Measurements from ENCODE around the gene GPC6. TPM values are rescaled to one million over a fixed set of nuclear protein-coding genes. Genes with fewer than 3 reads are reported as not detected.

GPC6 gene
- total RNA-seq, 1 donor from 2014 or later: 5.5 TPM

DNA sequence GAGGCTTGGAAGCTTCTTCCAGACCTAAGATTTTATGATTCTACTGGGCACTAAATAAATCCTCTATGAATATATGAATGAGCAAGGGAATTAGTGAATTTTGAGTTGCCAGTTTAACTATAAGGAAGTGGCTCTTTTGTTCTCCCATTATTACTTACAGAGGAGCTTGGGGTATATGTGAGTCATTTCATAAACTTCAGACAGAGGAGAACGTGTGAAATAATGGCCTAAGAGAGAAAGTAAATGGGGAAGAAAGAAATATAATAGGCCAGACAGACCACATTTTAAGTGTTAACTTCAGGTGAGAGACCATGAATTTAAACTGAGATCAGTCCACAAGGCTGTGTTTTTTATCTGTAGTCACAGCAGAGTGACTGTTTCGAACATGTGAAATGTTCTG is 570.9 kb downstream of the GPC6 start:
- TF ChIP-seq, protein P1, sequence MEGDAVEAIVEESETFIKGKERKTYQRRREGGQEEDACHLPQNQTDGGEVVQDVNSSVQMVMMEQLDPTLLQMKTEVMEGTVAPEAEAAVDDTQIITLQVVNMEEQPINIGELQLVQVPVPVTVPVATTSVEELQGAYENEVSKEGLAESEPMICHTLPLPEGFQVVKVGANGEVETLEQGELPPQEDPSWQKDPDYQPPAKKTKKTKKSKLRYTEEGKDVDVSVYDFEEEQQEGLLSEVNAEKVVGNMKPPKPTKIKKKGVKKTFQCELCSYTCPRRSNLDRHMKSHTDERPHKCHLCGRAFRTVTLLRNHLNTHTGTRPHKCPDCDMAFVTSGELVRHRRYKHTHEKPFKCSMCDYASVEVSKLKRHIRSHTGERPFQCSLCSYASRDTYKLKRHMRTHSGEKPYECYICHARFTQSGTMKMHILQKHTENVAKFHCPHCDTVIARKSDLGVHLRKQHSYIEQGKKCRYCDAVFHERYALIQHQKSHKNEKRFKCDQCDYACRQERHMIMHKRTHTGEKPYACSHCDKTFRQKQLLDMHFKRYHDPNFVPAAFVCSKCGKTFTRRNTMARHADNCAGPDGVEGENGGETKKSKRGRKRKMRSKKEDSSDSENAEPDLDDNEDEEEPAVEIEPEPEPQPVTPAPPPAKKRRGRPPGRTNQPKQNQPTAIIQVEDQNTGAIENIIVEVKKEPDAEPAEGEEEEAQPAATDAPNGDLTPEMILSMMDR (IDR thresholded peaks at IDR 0.05; ENCODE audit: insufficient read depth, low read length, severe bottlenecking): no peak
- H3K36me3 ChIP-seq (ENCODE audit: control insufficient read depth, insufficient read depth, low read length): no peaks in the 10 kb centered on the region
- DNase-seq (ENCODE audit: low read depth) (no peak), FAIRE-seq (no peak)
- no peaks in the 10 kb centered on the region for H3K27me3 ChIP-seq (ENCODE audit: control insufficient read depth, insufficient read depth, low read length)
- no peak overlapping the region for H3K4me3 ChIP-seq (ENCODE audit: low read depth, low read length)

DNA sequence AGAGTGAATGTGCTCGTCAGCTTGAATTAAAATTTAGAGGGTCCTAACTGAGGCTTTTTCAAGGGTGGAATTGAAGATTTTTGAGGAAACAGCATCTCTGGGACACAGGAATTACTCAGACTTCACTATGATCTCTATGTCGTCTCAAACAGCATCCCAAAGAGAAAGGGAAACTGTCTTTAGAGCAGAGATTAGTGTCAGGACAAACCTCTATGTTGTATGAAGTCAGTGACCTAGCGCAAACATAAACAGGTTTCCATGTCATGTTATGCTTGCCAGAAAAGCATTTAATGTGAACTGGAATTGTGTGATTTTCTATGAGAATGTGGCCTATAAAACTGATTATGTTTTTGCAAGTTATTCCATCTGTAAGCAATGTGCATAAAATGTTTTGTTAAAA is 573.7 kb downstream of the GPC6 start:
- Histone ChIP-seq H3K4me3 (ENCODE audit: low read depth, low read length) (no peak overlapping the region), H3K27me3 (ENCODE audit: control insufficient read depth, insufficient read depth, low read length) (no peaks in the 10 kb centered on the region), H3K36me3 (ENCODE audit: control insufficient read depth, insufficient read depth, low read length) (no peaks in the 10 kb centered on the region)
- TF ChIP-seq, protein P1 (IDR thresholded peaks at IDR 0.05; ENCODE audit: insufficient read depth, low read length, severe bottlenecking): no peak
- DNase-seq (ENCODE audit: low read depth) (no peak), FAIRE-seq (no peak)

DNA sequence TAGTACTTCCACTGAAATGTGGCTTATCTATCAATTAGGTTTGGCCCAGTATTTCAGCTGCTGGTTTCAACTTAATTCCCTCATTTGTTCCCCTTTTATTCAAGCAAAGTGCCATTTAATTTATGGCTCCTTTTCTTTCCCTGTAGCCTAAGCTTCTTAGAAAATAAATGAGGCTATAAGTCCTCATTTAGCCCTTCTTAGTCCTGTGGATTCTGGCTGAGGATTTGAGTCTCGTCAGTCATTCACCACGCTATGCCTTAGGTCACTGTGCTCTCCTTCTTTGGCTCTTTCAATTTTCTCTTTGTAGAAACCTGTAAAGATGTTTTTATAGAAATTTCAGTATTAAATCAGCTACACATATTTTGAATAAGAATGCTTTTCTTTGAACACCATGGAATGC is 579.1 kb downstream of the GPC6 start:
- Histone ChIP-seq H3K36me3 (ENCODE audit: control insufficient read depth, insufficient read depth, low read length) (no peaks in the 10 kb centered on the region), H3K4me3 (ENCODE audit: low read depth, low read length) (no peak overlapping the region), H3K27me3 (ENCODE audit: control insufficient read depth, insufficient read depth, low read length) (no peaks in the 10 kb centered on the region)
- DNase-seq (ENCODE audit: low read depth): no peak
- TF ChIP-seq, protein P1 (IDR thresholded peaks at IDR 0.05; ENCODE audit: insufficient read depth, low read length, severe bottlenecking): no peak
- no peak for FAIRE-seq

DNA sequence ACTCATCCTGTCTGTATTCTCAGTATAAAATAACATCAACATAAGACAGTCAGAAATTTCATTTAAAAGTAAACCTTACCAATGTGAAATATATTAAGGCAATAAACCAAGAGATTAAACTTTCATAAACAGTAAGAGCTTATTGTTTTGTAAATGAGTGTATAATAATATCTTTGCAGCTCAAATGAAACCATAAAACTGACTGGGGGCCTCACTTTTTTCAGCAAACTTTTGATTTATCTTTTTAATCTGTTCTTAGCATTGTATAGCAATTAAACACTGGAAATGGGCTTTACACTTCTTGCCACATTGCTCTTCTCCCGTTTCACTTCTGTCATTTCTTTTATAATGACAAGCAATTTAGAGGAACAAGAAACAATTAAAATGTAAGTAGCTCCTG is 580.3 kb downstream of the GPC6 start:
- no peak for DNase-seq (ENCODE audit: low read depth)
- no peak for FAIRE-seq
- Histone ChIP-seq H3K36me3 (ENCODE audit: control insufficient read depth, insufficient read depth, low read length) (no peaks in the 10 kb centered on the region), H3K4me3 (ENCODE audit: low read depth, low read length) (no peak overlapping the region), H3K27me3 (ENCODE audit: control insufficient read depth, insufficient read depth, low read length) (no peaks in the 10 kb centered on the region)
- TF ChIP-seq, protein P1 (IDR thresholded peaks at IDR 0.05; ENCODE audit: insufficient read depth, low read length, severe bottlenecking): no peak

DNA sequence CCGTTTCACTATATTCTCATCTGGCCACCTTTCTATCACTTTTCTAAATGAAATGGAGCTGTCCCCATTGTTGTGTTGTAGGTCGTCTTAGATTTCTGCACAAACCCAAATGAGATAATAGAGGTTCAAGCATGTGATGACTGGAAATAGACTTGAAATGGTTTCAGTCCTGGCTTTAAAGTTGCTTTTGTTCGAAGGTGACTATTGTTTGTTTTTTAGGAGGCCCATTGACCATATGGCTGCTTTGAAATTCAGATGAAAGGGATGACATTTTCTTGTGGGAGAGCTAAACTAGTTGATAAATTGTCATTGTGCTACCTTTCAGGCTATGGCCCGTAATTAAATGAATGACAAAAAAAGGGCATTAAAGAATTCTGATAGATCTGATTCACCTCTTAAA is 583.7 kb downstream of the GPC6 start:
- FAIRE-seq: no peak
- TF ChIP-seq, protein P1 (IDR thresholded peaks at IDR 0.05; ENCODE audit: insufficient read depth, low read length, severe bottlenecking): no peak

DNA sequence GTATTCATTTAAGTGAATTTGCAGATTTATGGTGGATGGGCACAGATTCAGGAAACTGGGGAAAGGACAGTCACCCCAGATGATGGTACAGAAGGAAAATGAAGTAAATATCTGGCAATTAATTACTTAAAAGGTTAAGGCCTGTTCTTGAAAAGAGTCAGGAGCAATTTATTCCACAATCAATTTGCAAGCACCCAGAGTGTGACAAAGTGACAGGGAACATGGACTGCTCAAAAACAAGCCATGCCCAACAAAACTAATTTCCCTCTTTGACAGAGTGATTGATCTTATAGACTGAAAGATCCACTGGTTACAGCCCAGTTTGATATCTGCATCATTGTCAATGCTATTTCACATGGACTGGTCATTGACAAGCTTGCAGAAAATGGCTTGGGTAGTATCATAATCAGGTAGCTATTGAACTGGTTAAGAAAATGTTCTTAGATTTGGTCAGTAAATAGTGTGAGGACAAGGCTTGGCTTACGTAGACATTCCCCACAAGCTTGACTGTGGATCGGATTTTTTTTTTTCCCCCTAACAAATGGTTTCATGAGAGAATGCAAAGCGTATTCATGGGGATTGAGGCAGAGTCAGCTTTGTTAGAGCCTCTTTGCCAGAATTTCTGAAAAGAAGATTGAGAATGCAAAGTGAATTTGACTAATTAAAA is 584.6 kb downstream of the GPC6 start:
- Histone ChIP-seq H3K36me3 (ENCODE audit: control insufficient read depth, insufficient read depth, low read length) (no peaks in the 10 kb centered on the region), H3K4me3 (ENCODE audit: low read depth, low read length) (no peak overlapping the region), H3K27me3 (ENCODE audit: control insufficient read depth, insufficient read depth, low read length) (no peaks in the 10 kb centered on the region)
- DNase-seq (ENCODE audit: low read depth): no peak
- TF ChIP-seq, protein P1 (IDR thresholded peaks at IDR 0.05; ENCODE audit: insufficient read depth, low read length, severe bottlenecking): no peak
- FAIRE-seq: no peak

More for the DNA sequence above, 583.7 kb downstream of the GPC6 start:
- Histone ChIP-seq H3K4me3 (ENCODE audit: low read depth, low read length) (no peak overlapping the region), H3K27me3 (ENCODE audit: control insufficient read depth, insufficient read depth, low read length) (no peaks in the 10 kb centered on the region), H3K36me3 (ENCODE audit: control insufficient read depth, insufficient read depth, low read length) (no peaks in the 10 kb centered on the region)
- no peak for DNase-seq (ENCODE audit: low read depth)
